ENCODE results near the gene IL16. TPM values are rescaled to one million over a fixed set of nuclear protein-coding genes. Genes with fewer than 3 reads are reported as not detected.

Gene IL16
- total RNA-seq, 6 experiments from 2014 or later, result 2.0 to 6.8 (median 3.2) TPM

GRCh38 chr15:81242778-81243177, 46.1 kb downstream of the IL16 start:
- no peaks in the 10 kb centered on the region for H3K36me3 ChIP-seq
- intact Hi-C loops (cut with DNase I), result no loop called here
- WGBS (ENCODE audit: insufficient coverage, low coverage, low lambda C conversion rate, missing lambda C conversion rate), result 54% methylated on average over 1 of the region's 1 CpG

GRCh38 chr15:81244306-81244705, 47.6 kb downstream of the IL16 start:
- Histone ChIP-seq H3K27ac (no peak overlapping the region), H3K9me3 (no peaks in the 10 kb centered on the region), H3K27me3 (no peaks in the 10 kb centered on the region), H3K4me1 (no peaks in the 10 kb centered on the region), H3K36me3 (no peaks in the 10 kb centered on the region), H3K4me3 (no peak overlapping the region)
- WGBS (ENCODE audit: insufficient coverage, low coverage, low lambda C conversion rate, missing lambda C conversion rate), result 47% methylated on average over 1 of the region's 1 CpG
- DNase-seq (no peak), ATAC-seq (no peak)
- intact Hi-C loops (cut with DNase I), result no loop called here
- TF ChIP-seq POLR2A (IDR thresholded peaks at IDR 0.05) (no peak), CTCF (IDR thresholded peaks at IDR 0.05) (no peak)

More at GRCh38 chr15:81242778-81243177, 46.1 kb downstream of the IL16 start:
- no peak for DNase-seq
- TF ChIP-seq CTCF (IDR thresholded peaks at IDR 0.05) (no peak), POLR2A (IDR thresholded peaks at IDR 0.05) (no peak)
- Histone ChIP-seq H3K27me3 (no peaks in the 10 kb centered on the region), H3K4me3 (no peak overlapping the region), H3K4me1 (no peaks in the 10 kb centered on the region), H3K27ac (no peak overlapping the region), H3K9me3 (no peaks in the 10 kb centered on the region)
- ATAC-seq, result no peak

- no peaks in the 10 kb centered on the region for H3K36me3 ChIP-seq
- no peaks in the 10 kb centered on the region for H3K27me3 ChIP-seq
- H3K9me3 ChIP-seq, result no peaks in the 10 kb centered on the region
- no peak overlapping the region for H3K27ac ChIP-seq
- H3K4me3 ChIP-seq, result no peak overlapping the region
- WGBS (ENCODE audit: insufficient coverage, low coverage, low lambda C conversion rate, missing lambda C conversion rate), result 100% methylated on average over 1 of the region's 2 CpGs
- no peak for TF ChIP-seq POLR2A (IDR thresholded peaks at IDR 0.05)
- no peak for TF ChIP-seq CTCF (IDR thresholded peaks at IDR 0.05)
- no peaks in the 10 kb centered on the region for H3K4me1 ChIP-seq
- intact Hi-C loops (cut with DNase I), result loop anchor here in 1 of 2 donors (10.0 kb wide), 1 partner anchor 89 kb away; no protein-coding TSS in a partner anchor
- DNase-seq, result no peak
- no peak for ATAC-seq
Measured at GRCh38 chr15:81253846-81254245, 57.2 kb downstream of the IL16 start.

GRCh38 chr15:81254277-81254915, 57.7 kb downstream of the IL16 start:
- no peak overlapping the region for H3K27ac ChIP-seq
- 56% methylated on average over 4 of the region's 5 CpGs for WGBS (ENCODE audit: insufficient coverage, low coverage, low lambda C conversion rate, missing lambda C conversion rate)
- no peaks in the 10 kb centered on the region for H3K9me3 ChIP-seq
- TF ChIP-seq CTCF (IDR thresholded peaks at IDR 0.05) (no peak), POLR2A (IDR thresholded peaks at IDR 0.05) (no peak)
- H3K27me3 ChIP-seq, result no peaks in the 10 kb centered on the region
- no peak overlapping the region for H3K4me3 ChIP-seq
- no peaks in the 10 kb centered on the region for H3K4me1 ChIP-seq
- H3K36me3 ChIP-seq, result no peaks in the 10 kb centered on the region
- DNase-seq (no peak), ATAC-seq (no peak)
- intact Hi-C loops (cut with DNase I), result loop anchor here in 1 of 2 donors (10.0 kb wide), 1 partner anchor 90 kb away; no protein-coding TSS in a partner anchor
